Vagina (tissue), 2 donors: Measurements from ENCODE around the gene RPN2.

Experiments used
- POLR2A ChIP-seq, 2 donors: fragments of 450-650 bp; IDR thresholded peaks; one replicate each; pipeline ENCODE4 v1.6.1; 2017; ENCODE audit warnings: antibody characterized with exemption in 2 of 2, mild to moderate bottlenecking in 2 of 2, moderate library complexity in 2 of 2
- POLR2AphosphoS5 ChIP-seq, 2 donors: sonication (generic); formaldehyde crosslinking; IDR thresholded peaks; one replicate each; pipeline ENCODE4 v1.9.0; 2017; ENCODE audit warnings: antibody characterized with exemption in 2 of 2, mild to moderate bottlenecking in 2 of 2, low read depth in 1 of 2; ENCODE audit not compliant: insufficient read depth in 1 of 2
- TF ChIP-seq, protein P1 (sequence below), 3 experiments: fragments of 450-650 bp in 2 of 3; fragments of 200-600 bp in 1 of 3; sonication (generic) in 1 of 3; IDR thresholded peaks; one replicate each; pipeline ENCODE4 v1.5.1; 2017 to 2019; ENCODE audit warnings: antibody characterized with exemption in 3 of 3, mild to moderate bottlenecking in 2 of 3, moderate library complexity in 2 of 3

DNA sequence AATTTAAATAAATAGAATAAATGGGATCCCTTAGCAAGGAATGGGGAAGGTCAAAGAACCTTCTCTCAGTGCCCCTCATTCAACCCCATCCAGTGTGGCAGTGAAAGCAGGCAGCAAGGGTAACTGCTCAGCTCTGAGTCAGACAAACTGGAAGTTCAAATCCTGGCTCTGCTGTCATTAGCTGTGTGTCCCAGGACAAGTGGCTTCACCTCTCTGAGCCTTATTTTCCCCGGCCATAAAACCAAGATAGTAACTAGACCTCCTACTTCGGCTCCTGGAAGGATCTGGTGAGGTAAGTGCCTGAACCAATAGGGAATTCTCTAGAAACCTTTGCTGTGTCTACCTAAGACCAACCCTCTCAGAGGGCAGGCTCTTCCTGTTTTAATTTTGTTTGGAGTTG is 78.4 kb downstream of the RPN2 start:
- TF ChIP-seq, protein P1, sequence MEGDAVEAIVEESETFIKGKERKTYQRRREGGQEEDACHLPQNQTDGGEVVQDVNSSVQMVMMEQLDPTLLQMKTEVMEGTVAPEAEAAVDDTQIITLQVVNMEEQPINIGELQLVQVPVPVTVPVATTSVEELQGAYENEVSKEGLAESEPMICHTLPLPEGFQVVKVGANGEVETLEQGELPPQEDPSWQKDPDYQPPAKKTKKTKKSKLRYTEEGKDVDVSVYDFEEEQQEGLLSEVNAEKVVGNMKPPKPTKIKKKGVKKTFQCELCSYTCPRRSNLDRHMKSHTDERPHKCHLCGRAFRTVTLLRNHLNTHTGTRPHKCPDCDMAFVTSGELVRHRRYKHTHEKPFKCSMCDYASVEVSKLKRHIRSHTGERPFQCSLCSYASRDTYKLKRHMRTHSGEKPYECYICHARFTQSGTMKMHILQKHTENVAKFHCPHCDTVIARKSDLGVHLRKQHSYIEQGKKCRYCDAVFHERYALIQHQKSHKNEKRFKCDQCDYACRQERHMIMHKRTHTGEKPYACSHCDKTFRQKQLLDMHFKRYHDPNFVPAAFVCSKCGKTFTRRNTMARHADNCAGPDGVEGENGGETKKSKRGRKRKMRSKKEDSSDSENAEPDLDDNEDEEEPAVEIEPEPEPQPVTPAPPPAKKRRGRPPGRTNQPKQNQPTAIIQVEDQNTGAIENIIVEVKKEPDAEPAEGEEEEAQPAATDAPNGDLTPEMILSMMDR (IDR thresholded peaks at IDR 0.05): no peak
- TF ChIP-seq POLR2A (IDR thresholded peaks at IDR 0.05): no peak
- TF ChIP-seq POLR2AphosphoS5 (IDR thresholded peaks at IDR 0.05; ENCODE audit: insufficient read depth in 1 of 2, low read depth in 1 of 2): no peak
